ENCODE measurements around the gene CEP135. TPM values are rescaled to one million over a fixed set of nuclear protein-coding genes. Genes with fewer than 3 reads are reported as not detected.
A peak's percentile ranks its signal among the peaks of the same experiment; 100 is the strongest.

Gene CEP135
- polyA plus RNA-seq, 2 donors: 1.5 to 1.9 TPM

DNA sequence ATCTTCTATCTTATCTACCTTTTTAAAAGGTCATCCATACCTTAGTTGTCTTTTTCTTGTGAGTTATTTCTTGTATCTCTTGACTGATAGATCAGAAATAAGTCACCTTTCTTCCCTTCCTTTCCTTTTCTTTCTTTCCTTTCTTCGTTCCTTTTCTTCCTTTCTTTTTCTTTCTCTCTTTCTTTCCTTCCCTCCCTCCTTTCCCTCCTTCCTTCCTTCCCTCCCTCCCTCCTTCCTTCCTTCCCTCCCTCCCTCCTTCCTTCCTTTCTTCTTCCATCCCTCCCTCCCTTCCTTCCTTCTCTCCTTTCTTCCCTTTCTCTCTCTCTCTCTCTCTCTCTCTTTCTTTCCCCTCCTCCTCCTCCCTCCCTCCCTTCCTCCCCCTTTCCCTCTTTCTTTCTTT is 93.5 kb downstream of the CEP135 start:
- H3K27ac ChIP-seq (ENCODE audit: low read depth in 2 of 2, low read length in 1 of 2): no peak overlapping the region
- H3K36me3 ChIP-seq (ENCODE audit: control insufficient read depth in 2 of 2, insufficient read depth in 2 of 2, low read length in 1 of 2): no peaks in the 10 kb centered on the region
- H3K4me1 ChIP-seq (ENCODE audit: control insufficient read depth in 2 of 2, insufficient read depth in 2 of 2, low read length in 1 of 2): no peaks in the 10 kb centered on the region
- H3K4me3 ChIP-seq (ENCODE audit: low read depth in 1 of 2, low read length in 2 of 2): no peak overlapping the region
- no peaks in the 10 kb centered on the region for H3K27me3 ChIP-seq (ENCODE audit: control insufficient read depth in 1 of 2, insufficient read depth in 2 of 2, low read length in 2 of 2)
- 72 to 86% methylated on average over 1 of the region's 1 CpG for WGBS, 2 donors
- no peaks in the 10 kb centered on the region for H3K9me3 ChIP-seq (ENCODE audit: control insufficient read depth in 2 of 2, insufficient read depth in 1 of 2, low read depth in 1 of 2, low read length in 1 of 2)

DNA sequence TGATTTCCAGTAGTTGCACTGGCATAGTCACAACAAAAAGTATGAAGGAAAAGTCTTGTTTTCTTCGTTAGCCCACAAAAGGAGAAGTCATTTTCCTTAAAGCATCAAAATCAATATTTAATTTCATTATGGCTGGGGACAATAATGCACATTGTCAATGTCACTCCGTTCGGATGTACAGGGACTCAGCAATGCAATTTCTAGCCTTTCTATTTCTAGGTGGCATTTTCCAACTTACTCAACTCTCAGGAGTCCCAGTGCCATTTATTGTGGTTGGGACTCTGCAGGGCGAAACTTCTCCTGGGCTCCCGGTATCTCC is 99.6 kb downstream of the CEP135 start:
- no peak overlapping the region for H3K27ac ChIP-seq (ENCODE audit: low read depth in 2 of 2, low read length in 1 of 2)
- H3K4me1 ChIP-seq (ENCODE audit: control insufficient read depth in 2 of 2, insufficient read depth in 2 of 2, low read length in 1 of 2): peaks cover 0 to 5% of the 10 kb centered on the region in 2 donors
- no peaks in the 10 kb centered on the region for H3K9me3 ChIP-seq (ENCODE audit: control insufficient read depth in 2 of 2, insufficient read depth in 1 of 2, low read depth in 1 of 2, low read length in 1 of 2)
- H3K36me3 ChIP-seq (ENCODE audit: control insufficient read depth in 2 of 2, insufficient read depth in 2 of 2, low read length in 1 of 2): no peaks in the 10 kb centered on the region
- H3K27me3 ChIP-seq (ENCODE audit: control insufficient read depth in 1 of 2, insufficient read depth in 2 of 2, low read length in 2 of 2): peaks cover 0 to 6% of the 10 kb centered on the region in 2 donors
- WGBS, 2 donors: 8 to 14% methylated on average over 5 of the region's 5 CpGs
- H3K4me3 ChIP-seq (ENCODE audit: low read depth in 1 of 2, low read length in 2 of 2): peak overlapping the region in 1 of 2 donors; percentile 66

DNA sequence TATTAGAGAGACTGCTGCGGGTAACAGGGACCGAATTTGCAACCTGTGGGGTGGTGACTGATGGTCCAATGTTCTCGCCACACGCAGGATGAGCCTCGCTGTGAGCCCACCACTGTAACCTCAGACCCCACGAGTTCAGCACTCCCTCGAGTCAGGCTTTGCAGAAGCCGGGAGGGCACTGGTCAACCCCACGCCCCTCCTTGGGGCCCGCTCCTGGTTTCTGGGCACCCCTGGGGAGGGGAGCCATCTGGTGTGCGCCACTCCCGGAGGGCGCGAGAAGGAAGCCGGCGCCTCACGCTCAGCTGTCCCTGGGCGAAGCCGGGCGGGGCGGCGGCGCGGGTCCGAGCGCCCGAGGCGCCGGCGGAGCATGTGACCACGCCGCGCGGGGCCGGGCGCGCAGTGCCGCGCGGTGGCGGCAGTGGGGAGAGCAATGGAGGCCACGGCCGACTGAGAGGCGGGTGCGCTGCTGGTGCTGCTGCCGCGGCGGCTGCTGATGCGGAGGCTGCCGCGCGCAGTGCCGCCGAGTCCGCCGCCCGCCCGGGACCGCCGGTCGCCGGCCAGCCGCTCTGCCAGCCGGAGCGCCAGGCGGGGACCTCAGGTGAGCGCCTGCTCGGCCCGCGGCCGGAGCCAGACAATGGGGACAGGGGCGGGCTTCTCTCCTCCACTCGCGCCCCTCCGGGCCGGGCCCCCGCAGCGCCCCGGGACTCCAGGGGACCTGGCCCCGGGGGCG is 100.1 kb downstream of the CEP135 start:
- WGBS, 2 donors: 1% methylated on average over 64 to 81 of the region's 81 CpGs
- Histone ChIP-seq H3K27me3 (ENCODE audit: control insufficient read depth in 1 of 2, insufficient read depth in 2 of 2, low read length in 2 of 2) (peaks cover 0 to 6% of the 10 kb centered on the region in 2 donors), H3K27ac (ENCODE audit: low read depth in 2 of 2, low read length in 1 of 2) (peak overlapping the region in 1 of 2 donors; percentile 3), H3K9me3 (ENCODE audit: control insufficient read depth in 2 of 2, insufficient read depth in 1 of 2, low read depth in 1 of 2, low read length in 1 of 2) (no peaks in the 10 kb centered on the region), H3K36me3 (ENCODE audit: control insufficient read depth in 2 of 2, insufficient read depth in 2 of 2, low read length in 1 of 2) (no peaks in the 10 kb centered on the region), H3K4me1 (ENCODE audit: control insufficient read depth in 2 of 2, insufficient read depth in 2 of 2, low read length in 1 of 2) (peaks cover 0 to 5% of the 10 kb centered on the region in 2 donors), H3K4me3 (ENCODE audit: low read depth in 1 of 2, low read length in 2 of 2) (peak overlapping the region; percentile 50 to 66)

DNA sequence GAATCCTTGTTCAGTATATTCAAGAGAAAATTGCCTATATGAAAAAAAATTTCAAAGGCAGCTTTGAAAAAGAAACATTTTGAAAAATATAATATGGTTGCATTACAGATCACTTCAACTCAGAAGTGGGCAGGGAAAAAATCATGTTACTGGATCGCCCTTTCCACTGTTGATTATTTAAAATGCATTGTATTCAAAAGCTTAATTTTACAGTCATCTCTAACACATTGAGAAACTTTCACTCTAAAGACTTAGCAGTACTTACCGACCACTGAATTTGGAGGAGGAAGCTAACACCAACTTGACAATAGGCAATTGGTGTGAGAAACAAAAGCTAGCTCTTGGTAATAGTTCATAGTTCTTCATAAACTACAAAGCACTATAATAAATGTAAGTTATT is 101.9 kb downstream of the CEP135 start:
- peaks cover 0 to 6% of the 10 kb centered on the region in 2 donors for H3K27me3 ChIP-seq (ENCODE audit: control insufficient read depth in 1 of 2, insufficient read depth in 2 of 2, low read length in 2 of 2)
- H3K9me3 ChIP-seq (ENCODE audit: control insufficient read depth in 2 of 2, insufficient read depth in 1 of 2, low read depth in 1 of 2, low read length in 1 of 2): no peaks in the 10 kb centered on the region
- H3K4me1 ChIP-seq (ENCODE audit: control insufficient read depth in 2 of 2, insufficient read depth in 2 of 2, low read length in 1 of 2): peaks cover 0 to 5% of the 10 kb centered on the region in 2 donors
- no peak overlapping the region for H3K4me3 ChIP-seq (ENCODE audit: low read depth in 1 of 2, low read length in 2 of 2)
- H3K36me3 ChIP-seq (ENCODE audit: control insufficient read depth in 2 of 2, insufficient read depth in 2 of 2, low read length in 1 of 2): no peaks in the 10 kb centered on the region
- no peak overlapping the region for H3K27ac ChIP-seq (ENCODE audit: low read depth in 2 of 2, low read length in 1 of 2)
- 58 to 61% methylated on average over 2 of the region's 2 CpGs for WGBS, 2 donors

DNA sequence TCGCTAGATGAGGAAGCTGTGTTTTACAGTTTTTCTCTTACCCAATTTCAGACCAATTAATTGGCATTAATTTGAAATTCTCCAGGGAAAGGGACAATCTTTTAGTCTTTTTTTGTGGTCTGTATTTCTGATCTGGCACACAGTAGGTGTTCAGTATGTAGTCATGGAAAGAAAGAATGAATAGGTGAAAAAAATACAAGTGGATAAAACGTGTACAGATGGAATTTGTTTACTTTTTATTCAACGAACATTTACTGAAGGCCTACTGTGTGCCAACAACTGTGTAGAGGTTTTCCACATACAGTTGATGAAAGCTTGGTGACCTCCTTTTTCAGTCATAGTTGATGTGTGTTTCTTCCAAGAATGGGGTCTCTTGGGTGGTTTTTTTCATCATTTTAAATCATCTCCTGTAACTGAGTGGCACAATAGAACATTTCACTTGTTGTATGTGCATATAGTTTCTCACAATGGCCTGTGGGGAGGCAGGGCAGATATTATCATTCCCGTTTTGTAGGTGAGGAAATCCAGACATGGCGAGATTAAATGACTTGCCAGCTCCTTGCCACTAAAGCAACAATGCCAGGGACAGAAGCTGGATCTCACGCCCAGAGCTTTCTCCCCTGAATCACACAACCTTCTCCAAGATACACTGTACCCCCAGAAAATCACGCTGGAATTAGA is 102.4 kb downstream of the CEP135 start:
- Histone ChIP-seq H3K9me3 (ENCODE audit: control insufficient read depth in 2 of 2, insufficient read depth in 1 of 2, low read depth in 1 of 2, low read length in 1 of 2) (no peaks in the 10 kb centered on the region), H3K27ac (ENCODE audit: low read depth in 2 of 2, low read length in 1 of 2) (no peak overlapping the region), H3K27me3 (ENCODE audit: control insufficient read depth in 1 of 2, insufficient read depth in 2 of 2, low read length in 2 of 2) (peaks cover 0 to 6% of the 10 kb centered on the region in 2 donors), H3K4me1 (ENCODE audit: control insufficient read depth in 2 of 2, insufficient read depth in 2 of 2, low read length in 1 of 2) (peaks cover 0 to 5% of the 10 kb centered on the region in 2 donors), H3K4me3 (ENCODE audit: low read depth in 1 of 2, low read length in 2 of 2) (no peak overlapping the region), H3K36me3 (ENCODE audit: control insufficient read depth in 2 of 2, insufficient read depth in 2 of 2, low read length in 1 of 2) (no peaks in the 10 kb centered on the region)
- WGBS, 2 donors: 77% methylated on average over 7 of the region's 7 CpGs

DNA sequence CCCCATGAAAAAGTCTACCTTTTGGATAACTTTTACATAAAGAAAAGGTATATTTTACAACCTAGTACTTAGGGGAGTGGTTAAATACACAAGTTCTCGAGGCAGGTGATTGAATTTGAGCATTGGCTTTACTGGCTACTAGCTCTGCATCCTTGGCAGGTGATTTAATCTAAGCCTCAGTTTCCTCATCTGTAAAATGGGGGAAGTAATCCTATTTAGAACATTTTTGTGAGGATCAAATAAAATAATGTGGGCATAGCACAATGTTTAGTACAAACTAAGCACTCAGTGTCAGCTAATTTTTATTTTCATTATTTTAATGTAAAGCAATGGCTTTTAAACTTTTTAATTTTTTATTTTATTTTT is 102.9 kb downstream of the CEP135 start:
- Histone ChIP-seq H3K4me3 (ENCODE audit: low read depth in 1 of 2, low read length in 2 of 2) (no peak overlapping the region), H3K27ac (ENCODE audit: low read depth in 2 of 2, low read length in 1 of 2) (no peak overlapping the region), H3K9me3 (ENCODE audit: control insufficient read depth in 2 of 2, insufficient read depth in 1 of 2, low read depth in 1 of 2, low read length in 1 of 2) (no peaks in the 10 kb centered on the region), H3K27me3 (ENCODE audit: control insufficient read depth in 1 of 2, insufficient read depth in 2 of 2, low read length in 2 of 2) (peaks cover 0 to 6% of the 10 kb centered on the region in 2 donors), H3K36me3 (ENCODE audit: control insufficient read depth in 2 of 2, insufficient read depth in 2 of 2, low read length in 1 of 2) (no peaks in the 10 kb centered on the region), H3K4me1 (ENCODE audit: control insufficient read depth in 2 of 2, insufficient read depth in 2 of 2, low read length in 1 of 2) (peaks cover 0 to 5% of the 10 kb centered on the region in 2 donors)
- WGBS, 2 donors: 87 to 97% methylated on average over 1 of the region's 1 CpG

DNA sequence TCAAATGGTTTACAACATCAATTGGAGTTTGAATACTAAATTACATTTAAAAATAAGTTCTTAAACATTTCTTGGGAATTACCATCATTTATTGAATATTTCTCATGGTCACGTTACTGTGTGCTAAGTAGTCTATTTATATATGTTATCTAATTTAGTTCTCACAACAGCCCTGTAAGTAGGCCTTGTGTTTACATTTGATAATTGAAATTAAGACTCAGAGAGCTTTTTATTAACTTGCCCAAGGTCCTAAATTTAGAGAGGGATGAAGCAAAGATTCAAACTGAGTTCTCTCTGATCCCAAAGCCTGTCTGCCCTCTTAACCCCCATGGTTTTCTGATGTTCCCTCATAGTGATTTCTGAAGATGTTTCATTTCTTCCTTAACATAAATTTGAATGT is 103.7 kb downstream of the CEP135 start:
- peaks cover 0 to 6% of the 10 kb centered on the region in 2 donors for H3K27me3 ChIP-seq (ENCODE audit: control insufficient read depth in 1 of 2, insufficient read depth in 2 of 2, low read length in 2 of 2)
- no peak overlapping the region for H3K4me3 ChIP-seq (ENCODE audit: low read depth in 1 of 2, low read length in 2 of 2)
- H3K27ac ChIP-seq (ENCODE audit: low read depth in 2 of 2, low read length in 1 of 2): no peak overlapping the region
- H3K4me1 ChIP-seq (ENCODE audit: control insufficient read depth in 2 of 2, insufficient read depth in 2 of 2, low read length in 1 of 2): peaks cover 0 to 5% of the 10 kb centered on the region in 2 donors
- WGBS, 2 donors: 76 to 80% methylated on average over 1 of the region's 1 CpG
- H3K9me3 ChIP-seq (ENCODE audit: control insufficient read depth in 2 of 2, insufficient read depth in 1 of 2, low read depth in 1 of 2, low read length in 1 of 2): no peaks in the 10 kb centered on the region
- no peaks in the 10 kb centered on the region for H3K36me3 ChIP-seq (ENCODE audit: control insufficient read depth in 2 of 2, insufficient read depth in 2 of 2, low read length in 1 of 2)

DNA sequence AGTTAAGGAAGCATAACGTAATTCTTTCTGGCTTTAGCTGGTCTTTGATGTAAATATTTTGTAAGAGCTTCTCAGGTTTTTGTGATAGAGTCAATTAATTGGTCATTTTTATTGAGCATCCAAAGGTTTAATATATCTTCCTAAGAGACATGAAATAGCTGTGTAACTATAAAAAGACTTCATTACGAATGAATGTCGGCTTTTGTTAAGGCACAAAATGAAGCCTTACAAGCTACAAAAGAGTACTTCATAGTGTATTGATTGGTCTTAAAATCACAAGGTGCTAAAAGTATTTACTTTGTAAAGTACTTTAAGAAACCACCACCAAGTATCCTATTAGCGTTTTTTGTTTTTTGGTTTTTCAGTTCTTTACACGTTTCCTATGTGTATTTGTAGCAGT is 104.2 kb downstream of the CEP135 start:
- H3K27ac ChIP-seq (ENCODE audit: low read depth in 2 of 2, low read length in 1 of 2): no peak overlapping the region
- H3K4me1 ChIP-seq (ENCODE audit: control insufficient read depth in 2 of 2, insufficient read depth in 2 of 2, low read length in 1 of 2): peaks cover 0 to 5% of the 10 kb centered on the region in 2 donors
- H3K36me3 ChIP-seq (ENCODE audit: control insufficient read depth in 2 of 2, insufficient read depth in 2 of 2, low read length in 1 of 2): no peaks in the 10 kb centered on the region
- H3K4me3 ChIP-seq (ENCODE audit: low read depth in 1 of 2, low read length in 2 of 2): no peak overlapping the region
- H3K9me3 ChIP-seq (ENCODE audit: control insufficient read depth in 2 of 2, insufficient read depth in 1 of 2, low read depth in 1 of 2, low read length in 1 of 2): no peaks in the 10 kb centered on the region
- WGBS, 2 donors: 83 to 86% methylated on average over 5 of the region's 5 CpGs
- H3K27me3 ChIP-seq (ENCODE audit: control insufficient read depth in 1 of 2, insufficient read depth in 2 of 2, low read length in 2 of 2): peaks cover 0 to 6% of the 10 kb centered on the region in 2 donors

DNA sequence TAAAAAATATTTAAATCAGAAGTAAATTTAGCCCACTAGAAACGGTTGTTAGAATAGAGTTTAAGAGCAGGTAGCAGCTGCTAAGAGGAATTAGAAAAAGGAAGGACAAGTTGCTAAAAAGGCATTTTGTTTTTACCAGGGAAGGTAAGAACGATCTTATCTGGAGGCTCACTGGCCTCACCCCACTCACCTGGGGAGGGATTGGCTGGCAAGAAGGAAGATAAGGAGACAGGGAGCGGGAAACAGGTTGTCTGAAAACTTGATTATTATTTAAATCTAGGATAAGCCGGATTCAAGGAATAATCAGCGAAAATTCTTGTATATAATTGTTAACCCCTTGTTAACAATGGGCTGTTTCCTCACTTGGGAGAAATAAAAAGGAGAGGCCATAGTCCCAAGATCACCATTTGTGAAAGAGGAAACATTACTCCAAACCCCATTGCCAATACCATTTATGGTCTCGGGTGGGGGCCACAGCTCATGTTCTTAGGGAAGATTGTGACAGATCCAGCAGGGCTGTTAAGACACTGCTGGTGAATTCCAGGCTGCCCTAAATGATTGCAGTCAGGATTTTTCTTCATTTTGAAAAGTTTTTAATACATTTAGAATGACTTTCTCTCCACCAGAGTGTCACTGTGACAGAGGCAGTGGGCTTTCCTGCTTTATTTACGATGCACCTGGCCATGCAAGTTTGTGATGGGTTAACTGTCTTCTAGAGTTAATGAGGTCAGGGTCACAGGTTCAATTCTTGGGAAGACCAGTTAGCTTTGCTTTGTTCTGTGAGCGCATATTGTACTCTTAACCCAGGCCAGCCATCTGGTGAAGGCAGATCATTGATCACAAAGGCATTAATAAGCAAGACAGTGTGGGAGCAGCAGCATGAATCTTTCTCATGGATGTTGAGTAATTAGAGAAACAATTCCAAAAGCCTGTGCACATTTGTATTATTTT is 106.6 kb downstream of the CEP135 start:
- Histone ChIP-seq H3K27me3 (ENCODE audit: control insufficient read depth in 1 of 2, insufficient read depth in 2 of 2, low read length in 2 of 2) (peaks cover 3% of the 10 kb centered on the region in 2 donors), H3K9me3 (ENCODE audit: control insufficient read depth in 2 of 2, insufficient read depth in 1 of 2, low read depth in 1 of 2, low read length in 1 of 2) (no peaks in the 10 kb centered on the region), H3K4me3 (ENCODE audit: low read depth in 1 of 2, low read length in 2 of 2) (no peak overlapping the region), H3K27ac (ENCODE audit: low read depth in 2 of 2, low read length in 1 of 2) (no peak overlapping the region), H3K36me3 (ENCODE audit: control insufficient read depth in 2 of 2, insufficient read depth in 2 of 2, low read length in 1 of 2) (no peaks in the 10 kb centered on the region), H3K4me1 (ENCODE audit: control insufficient read depth in 2 of 2, insufficient read depth in 2 of 2, low read length in 1 of 2) (no peaks in the 10 kb centered on the region)
- WGBS, 2 donors: 56 to 67% methylated on average over 8 of the region's 8 CpGs

Data from esophagus (tissue), 2 donors.